Measurements from ENCODE around the gene TMEM39B.
A peak's percentile ranks its signal among the peaks of the same experiment; 100 is the strongest.
"Not testable (repeated sequence)": the region's sequence is repeated elsewhere in the genome, so short reads cannot be mapped to it uniquely, and the experiment has no call there.

TMEM39B gene

GRCh38 chr1:32072622-32073298 is at the start of gene TMEM39B:
TMEM39B (plus strand) TSS chr1:32072939; CDS start chr1:32073048, 109 bp downstream.
- DNase-seq: peak; percentile 91

- no peak for DNase-seq
Observed at GRCh38 chr1:32023351-32023750, 49.4 kb upstream of the TMEM39B start.

- no peak for DNase-seq
Observed at GRCh38 chr1:32025515-32025914, 47.2 kb upstream of the TMEM39B start.

DNA sequence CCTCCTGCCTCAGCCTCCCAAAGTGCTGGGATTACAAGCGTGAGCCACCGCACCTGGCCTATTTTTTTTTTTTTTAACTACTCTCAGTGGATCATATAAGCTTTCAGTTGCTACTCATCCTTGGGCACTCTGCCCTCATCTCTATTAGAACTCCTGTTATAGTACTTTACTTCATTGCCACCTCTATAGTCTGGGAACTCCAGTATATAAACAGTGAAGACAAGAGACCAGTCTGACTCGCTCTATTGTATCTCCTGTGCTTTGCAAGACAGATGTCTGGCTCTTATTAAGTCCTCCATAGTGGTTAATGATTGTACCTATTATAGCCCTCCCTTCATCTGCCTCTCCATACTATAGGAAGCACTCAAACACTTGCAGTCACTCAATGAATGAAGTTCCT is 44.0 kb upstream of the TMEM39B start:
- DNase-seq: no peak

- DNase-seq: no peak
Observed at GRCh38 chr1:32031578-32032274, 41.0 kb upstream of the TMEM39B start.

- no peak for DNase-seq
Observed at GRCh38 chr1:32032275-32032615, 40.5 kb upstream of the TMEM39B start.

- DNase-seq: no peak
Observed at GRCh38 chr1:32035119-32035518, 37.6 kb upstream of the TMEM39B start.

DNA sequence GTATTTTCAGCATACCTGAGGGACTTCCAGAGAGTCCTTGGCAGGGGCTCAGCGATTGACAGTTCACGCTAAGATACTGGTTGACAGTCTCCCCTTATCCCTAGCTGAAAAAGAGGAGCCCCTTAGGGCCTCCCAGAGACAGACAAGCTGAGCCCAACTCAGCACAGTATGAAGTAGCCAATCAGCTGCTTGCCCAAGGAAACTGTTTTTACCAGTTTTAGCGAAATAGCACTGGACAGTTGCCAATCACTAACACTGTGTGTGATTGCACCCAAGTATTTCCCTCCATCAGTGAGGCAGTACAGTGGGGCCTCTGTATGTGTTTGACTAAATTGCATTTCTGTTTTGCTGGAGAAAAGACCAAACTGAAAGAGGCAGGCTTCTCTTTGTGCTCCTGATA is 32.0 kb upstream of the TMEM39B start:
- DNase-seq: no peak

DNA sequence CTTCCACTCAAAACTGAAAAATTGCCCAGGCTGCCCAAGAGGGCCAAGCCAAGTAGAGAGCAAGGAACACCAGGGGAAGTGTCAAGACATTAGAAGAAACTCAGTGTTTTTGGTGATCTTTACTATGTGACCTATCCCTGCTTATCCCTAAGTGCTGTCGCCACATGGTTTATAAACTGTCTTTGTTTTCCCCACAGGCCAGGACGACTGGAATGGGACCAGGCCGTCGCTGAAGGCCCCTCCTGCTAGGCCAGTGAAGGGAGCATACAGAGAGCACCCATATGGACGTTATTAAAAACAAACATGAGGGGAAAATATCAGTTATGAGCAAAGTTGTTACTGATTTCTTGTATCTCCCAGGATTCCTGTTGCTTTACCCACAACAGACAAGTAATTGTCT is 30.4 kb upstream of the TMEM39B start:
- no peak for DNase-seq

- no peak for DNase-seq
Observed at GRCh38 chr1:32044234-32044633, 28.5 kb upstream of the TMEM39B start.

DNA sequence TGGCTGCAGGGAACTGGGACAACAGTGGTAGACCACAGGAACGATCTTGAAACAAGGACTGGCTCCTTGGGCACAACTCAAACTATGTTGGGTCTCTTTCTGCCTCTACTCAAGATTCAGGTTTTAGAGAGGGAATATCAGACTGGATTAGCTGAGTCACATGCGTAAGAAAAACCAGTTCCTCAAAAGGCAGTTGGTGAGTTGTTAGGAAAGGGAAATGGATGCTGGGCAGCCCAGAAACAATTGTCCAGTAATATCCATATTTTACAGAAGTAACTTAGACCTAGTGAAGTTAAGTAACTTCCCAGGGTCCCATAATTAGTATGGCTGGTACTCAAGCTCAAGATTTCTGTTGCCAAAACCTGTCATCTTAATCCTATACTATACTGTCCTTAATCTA is 27.0 kb upstream of the TMEM39B start:
- no peak for DNase-seq

- DNase-seq: no peak
Observed at GRCh38 chr1:32047701-32048100, 25.0 kb upstream of the TMEM39B start.

GRCh38 chr1:32048440-32048839 is 24.3 kb upstream of the TMEM39B start:
- DNase-seq: no peak

DNA sequence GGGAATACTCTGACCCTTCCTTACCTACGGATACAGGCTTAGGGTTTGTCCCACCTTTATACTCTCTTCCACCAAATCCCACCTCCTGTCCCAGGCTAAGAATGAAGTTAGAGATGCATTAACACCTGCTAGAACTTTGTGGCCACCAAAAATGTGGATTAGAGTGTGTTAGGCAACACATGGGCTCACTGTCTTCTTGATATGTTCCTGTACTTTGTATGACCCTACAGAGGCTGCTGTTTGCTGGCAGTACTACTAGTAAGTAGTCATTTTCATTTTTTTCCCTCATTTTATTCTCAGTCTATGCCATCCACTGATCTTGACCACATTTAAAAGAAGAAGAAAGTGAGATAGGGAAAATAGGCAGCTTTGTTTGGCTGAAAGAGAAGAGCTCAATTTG is 21.0 kb upstream of the TMEM39B start:
- no peak for DNase-seq

DNA sequence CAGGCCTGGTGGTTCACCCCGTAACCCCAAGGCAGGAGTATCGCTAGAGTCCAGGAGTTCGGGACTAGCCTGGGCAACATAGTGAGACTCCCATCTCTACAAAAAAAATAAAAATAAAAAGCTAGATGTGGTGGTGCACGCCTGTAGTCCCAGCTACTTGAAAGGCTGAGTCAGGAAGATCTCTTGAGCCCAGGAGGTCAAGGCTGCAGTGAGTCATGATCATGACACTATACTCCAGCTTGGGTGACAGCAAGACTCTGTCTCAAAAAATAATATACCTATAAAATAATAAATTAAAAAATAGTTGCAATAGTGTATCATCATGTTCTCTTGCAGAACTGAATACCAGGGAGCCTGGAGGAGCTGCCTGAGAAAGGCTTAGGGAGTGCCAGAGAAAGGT is 19.9 kb upstream of the TMEM39B start:
- no peak for DNase-seq

- no peak for DNase-seq
Observed at GRCh38 chr1:32055416-32055815, 17.3 kb upstream of the TMEM39B start.

- DNase-seq: no peak
Observed at GRCh38 chr1:32056598-32056997, 16.1 kb upstream of the TMEM39B start.

DNA sequence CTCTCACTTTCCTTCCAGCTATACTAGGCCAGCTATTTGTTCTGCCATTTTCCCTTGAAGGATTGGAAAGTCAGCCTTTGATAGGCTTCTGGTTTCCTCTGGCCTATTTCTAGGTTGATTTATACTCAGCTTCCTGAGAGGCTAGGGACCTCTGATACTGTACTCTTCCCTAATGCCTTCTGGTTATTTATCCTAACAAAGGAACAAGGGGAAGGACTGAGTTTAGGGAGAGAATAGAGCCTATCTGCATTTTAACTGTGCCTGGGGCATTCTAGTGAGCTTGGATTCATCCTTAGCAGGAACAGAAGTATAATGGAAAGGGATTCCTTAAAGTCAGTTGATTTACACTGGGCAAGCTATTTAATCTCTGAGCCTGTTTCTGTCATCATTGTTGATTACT is 11.8 kb upstream of the TMEM39B start:
- no peak for DNase-seq

DNA sequence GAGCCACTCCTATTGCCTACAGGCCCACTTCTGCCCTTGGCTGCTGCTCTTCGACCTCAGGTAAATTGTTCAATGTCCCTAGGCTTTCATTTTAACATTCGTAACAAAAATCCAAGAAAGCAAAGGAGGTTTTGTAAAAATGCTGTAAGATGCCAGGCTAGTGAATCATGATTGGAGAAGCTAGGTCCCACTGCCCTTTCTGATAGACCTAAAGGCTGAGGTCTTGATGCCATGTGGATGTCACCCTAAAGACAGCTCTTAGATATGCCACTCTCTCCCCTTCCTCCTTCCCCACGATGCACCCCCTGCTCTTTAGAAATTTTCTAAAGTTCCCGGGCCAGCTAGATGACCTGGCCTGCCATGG is 9.9 kb upstream of the TMEM39B start:
- no peak for DNase-seq

DNA sequence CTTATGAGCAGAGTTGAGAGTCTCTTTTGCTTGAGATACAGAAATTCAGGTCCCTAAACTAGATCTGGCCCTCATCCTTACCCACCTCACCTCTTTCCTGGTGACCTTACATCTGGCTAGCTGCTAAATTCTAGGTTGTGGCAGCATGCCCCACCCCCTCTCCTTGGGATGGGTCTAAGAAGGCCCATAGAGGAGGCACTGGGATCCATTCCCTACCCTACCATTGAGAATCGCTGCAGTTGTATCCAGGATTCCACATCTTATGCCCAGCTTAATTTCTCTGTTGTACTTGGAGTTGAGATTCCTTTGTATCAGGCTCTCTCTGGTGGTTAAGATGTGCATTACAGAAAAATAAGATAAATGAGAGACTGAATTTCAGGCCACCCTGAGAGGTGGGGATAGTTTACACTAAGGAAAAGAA is 9.5 kb upstream of the TMEM39B start:
- DNase-seq: peak; percentile 80

- DNase-seq: not testable (repeated sequence)
Observed at GRCh38 chr1:32065613-32066488, 6.9 kb upstream of the TMEM39B start.

DNA sequence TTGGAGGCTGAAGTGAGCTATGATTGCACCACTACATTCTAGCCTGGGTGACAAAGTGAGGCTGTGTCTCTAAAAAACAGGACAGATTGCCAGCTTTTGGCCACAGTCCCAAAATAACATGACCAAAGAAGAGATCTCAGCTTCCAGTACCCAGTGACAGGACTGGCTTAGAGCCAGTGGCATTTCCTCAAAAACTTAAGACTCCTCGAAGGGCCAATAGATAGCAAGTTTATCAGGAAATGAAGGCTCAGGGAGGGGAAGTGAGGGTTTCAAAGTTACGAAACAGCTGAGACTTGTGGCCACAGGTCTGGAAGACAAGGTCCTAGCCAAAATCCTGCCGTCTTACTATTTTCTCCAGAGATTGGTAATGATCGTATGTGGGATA is 6.3 kb upstream of the TMEM39B start:
- no peak for DNase-seq

DNA sequence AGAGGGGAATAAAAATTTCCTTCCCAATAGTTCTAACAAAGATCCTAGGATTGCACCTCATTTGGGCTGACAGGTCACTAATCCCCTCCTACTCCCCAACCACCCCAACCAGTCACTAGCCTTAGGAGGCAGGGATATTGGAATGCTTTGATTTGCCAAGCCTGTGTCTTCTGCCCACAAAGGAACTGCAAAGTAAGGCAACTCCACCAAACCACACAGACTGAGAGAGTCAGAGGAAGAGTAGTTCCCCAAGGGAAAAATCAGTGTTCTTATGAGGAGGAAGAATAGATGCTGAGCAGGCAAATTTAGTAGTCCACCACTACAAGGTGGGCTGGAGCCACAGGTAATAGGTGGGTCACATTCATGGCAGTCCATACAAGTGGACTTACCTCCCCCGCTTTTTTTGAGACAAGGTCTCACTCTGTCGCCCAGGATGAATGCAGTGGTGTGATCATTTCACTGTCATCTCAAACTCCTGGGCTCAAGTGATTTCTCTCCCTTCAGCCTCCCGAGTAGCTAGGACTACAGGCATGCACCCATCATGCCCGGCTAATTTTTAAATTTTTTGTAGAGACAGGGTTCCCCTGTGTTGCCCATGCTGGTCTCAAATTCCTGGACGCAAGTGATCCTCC is 3.7 kb upstream of the TMEM39B start:
- no peak for DNase-seq

Measured in NCI-H1694 treated with DMSO at 0.1 percent for 48 hours (cell line).